ENCODE data around the gene ORAI2.
"Not testable (repeated sequence)": the region's sequence is repeated elsewhere in the genome, so short reads cannot be mapped to it uniquely, and the experiment has no call there.

ORAI2 gene

GRCh38 chr7:102468478-102469350, 35.3 kb downstream of the ORAI2 start:
- no peak for DNase-seq (ENCODE audit: low read depth in 1 of 2, low spot score in 1 of 2)

GRCh38 chr7:102469351-102469971, 36.1 kb downstream of the ORAI2 start:
- no peak for DNase-seq (ENCODE audit: low read depth in 1 of 2, low spot score in 1 of 2)

DNA sequence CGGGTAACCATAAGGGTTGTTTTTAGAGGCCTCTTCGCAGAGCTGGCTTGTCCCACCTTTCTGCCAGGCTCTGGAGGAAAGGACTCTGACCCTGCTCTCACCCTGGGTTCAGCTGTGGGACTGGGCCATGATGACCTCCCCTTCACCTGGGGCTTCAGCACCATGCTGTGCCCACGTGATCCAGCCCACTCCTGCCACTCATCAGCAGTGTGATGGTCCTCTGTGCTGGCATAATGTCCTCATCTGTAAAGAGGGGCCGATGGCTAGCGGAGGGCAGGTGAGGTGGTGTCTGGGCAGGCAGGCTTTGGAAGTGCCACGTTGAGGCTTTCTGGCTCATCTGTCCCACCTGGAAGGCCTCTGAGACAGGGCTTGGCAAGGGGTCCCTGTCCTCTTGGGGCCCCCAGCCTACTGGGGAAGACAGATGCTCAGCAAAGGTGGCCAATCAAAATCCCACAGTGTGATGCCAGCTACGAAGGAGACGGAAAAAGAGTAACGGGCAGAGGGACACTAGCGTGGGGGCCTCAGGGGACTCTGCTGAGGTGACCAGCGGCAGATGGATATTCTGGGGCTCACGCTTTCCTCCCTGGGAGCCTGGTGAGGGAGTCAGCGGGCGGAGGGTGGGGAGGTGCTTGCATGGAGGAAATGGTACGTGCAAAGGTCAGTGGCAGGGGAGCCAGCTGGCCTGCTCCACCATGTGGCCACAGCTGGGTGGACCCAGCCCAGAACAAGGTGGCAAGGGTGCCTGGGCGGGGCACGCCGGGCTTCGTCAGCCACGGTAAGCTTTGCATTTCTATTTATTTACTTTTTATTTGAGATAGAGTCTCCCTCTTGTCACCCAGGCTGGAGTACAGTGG, 36.8 kb downstream of the ORAI2 start:
- no peak for DNase-seq (ENCODE audit: low read depth in 1 of 2, low spot score in 1 of 2)

- no peak for DNase-seq (ENCODE audit: low read depth in 1 of 2, low spot score in 1 of 2)
These were observed 38.4 kb downstream of the ORAI2 start for GRCh38 chr7:102471791-102472125.

DNA sequence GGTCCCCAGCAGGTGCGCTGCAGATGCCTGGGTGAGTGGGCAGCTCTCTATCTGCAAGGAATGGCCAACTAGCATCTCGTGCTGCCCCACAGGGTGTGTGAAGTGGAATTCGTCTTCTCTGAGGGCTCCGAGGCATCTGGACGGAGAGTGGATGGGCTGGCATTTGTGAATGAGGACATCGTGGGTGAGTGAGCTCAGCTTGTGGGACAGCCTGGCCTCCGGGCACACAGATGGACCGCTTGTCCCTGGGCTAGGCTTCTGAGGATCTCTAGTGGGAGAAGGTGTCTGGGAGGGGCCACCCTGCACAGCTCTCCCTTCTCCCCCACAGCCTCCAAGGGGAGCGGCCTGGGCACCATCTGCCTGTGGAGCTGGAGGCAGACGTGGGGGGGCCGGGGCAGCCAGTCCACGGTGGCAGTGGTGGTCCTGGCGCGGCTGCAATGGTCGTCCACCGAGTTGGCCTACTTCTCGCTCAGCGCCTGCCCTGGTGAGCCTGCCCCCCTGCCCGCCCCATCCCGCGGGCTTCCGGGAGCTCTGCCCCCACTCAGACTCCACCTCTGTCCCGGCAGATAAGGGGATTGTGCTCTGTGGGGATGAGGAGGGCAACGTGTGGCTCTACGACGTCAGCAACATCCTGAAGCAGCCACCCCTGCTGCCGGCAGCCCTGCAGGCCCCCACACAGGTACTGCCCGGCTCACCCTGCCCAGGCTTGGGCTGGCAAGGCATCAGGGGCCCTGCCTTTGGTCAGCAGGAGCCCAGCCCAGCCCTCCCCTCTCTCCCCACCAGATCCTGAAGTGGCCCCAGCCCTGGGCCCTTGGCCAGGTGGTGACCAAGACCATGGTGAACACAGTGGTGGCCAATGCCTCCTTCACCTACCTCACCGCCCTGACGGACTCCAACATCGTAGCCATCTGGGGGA, 39.0 kb downstream of the ORAI2 start:
- no peak for DNase-seq (ENCODE audit: low read depth in 1 of 2, low spot score in 1 of 2)

GRCh38 chr7:102473271-102473991, 40.1 kb downstream of the ORAI2 start:
- DNase-seq (ENCODE audit: low read depth in 1 of 2, low spot score in 1 of 2) = no peak

- DNase-seq (ENCODE audit: low read depth in 1 of 2, low spot score in 1 of 2) = not testable (repeated sequence)
These were observed 40.7 kb downstream of the ORAI2 start for GRCh38 chr7:102474116-102474515.

- not testable (repeated sequence) for DNase-seq (ENCODE audit: low read depth in 1 of 2, low spot score in 1 of 2)
These were observed 41.5 kb downstream of the ORAI2 start for GRCh38 chr7:102474736-102475435.

DNA sequence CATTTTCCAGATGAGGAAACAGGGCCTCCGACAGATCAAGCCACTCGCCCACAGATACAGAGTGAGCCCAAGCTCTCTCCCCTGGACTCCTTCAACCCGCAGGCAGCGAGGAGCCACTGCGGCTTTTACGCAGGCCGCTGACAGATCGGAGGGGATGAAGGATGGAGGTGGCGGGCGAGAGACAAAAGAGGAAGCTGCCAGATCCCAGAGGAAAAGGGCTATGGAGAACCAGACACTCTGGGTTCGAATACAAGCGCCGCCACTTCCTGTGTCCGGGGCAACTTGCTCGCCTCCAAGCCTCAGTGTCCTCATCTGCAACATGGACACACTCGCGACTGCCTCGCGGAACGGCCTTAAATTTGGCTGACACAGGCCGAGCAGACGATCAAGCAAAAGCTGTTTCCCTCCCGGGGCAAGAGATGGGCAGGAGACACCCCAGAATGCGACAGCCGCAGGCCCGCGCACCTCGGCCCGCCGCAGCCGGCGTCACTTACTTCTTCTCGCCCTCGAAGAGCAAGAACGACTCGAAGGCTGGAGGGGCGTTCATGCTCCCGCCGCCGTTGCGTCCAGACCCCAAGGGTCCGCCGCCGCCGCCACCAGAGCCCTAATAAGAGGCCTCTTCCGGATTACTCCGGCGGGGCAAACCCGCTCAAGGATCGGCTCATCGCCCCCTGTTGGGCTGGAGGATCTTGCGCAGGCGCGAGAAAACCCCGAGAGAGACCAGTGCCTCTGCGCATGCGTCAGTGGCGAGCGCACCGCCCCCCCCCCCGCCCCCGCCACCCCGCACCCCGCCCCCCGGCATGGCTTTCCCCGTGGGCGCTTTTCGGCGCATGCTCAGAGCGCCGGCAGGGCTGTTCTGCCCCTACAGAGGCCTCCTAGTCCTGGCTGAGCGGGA, 45.2 kb downstream of the ORAI2 start, which contains the start of gene POLR2J:
Gene POLR2J, minus strand, starts transcription at position 609 of the 895 bp plus-strand sequence. Its CDS starts 62 bp downstream, at position 547.
- peak; percentile 79 to 98 for DNase-seq (ENCODE audit: low read depth in 1 of 2, low spot score in 1 of 2)

- DNase-seq (ENCODE audit: low read depth in 1 of 2, low spot score in 1 of 2) = not testable (repeated sequence)
These were observed 45.8 kb downstream of the ORAI2 start for GRCh38 chr7:102479209-102479584.

GRCh38 chr7:102479982-102480637, 46.7 kb downstream of the ORAI2 start:
- peak in 1 of 2 donors; percentile 3 for DNase-seq (ENCODE audit: low read depth in 1 of 2, low spot score in 1 of 2)

GRCh38 chr7:102481962-102482361, 48.6 kb downstream of the ORAI2 start:
- DNase-seq (ENCODE audit: low read depth in 1 of 2, low spot score in 1 of 2) = not testable (repeated sequence)

DNA sequence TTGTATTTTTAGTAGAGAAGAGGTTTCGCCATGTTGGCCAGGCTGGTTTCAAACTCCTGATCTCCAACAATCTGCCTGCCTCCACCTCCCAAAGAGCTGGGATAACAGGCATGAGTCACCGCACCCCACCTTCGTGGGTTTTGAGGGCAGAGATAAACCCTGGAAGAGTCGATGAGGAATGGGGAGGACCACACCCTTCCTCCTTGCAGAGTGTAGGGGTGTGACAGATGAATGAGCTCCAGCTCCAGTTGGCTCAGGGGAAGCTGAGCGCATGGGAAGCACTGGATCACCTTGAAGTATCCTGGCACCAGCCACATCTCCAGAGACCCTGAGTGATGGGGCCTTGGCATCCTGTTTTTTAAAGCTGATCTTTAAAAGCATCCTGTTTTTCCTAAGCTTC, 50.9 kb downstream of the ORAI2 start:
- not testable (repeated sequence) for DNase-seq (ENCODE audit: low read depth in 1 of 2, low spot score in 1 of 2)

- not testable (repeated sequence) for DNase-seq (ENCODE audit: low read depth in 1 of 2, low spot score in 1 of 2)
These were observed 57.2 kb downstream of the ORAI2 start for GRCh38 chr7:102490529-102491075.

GRCh38 chr7:102493220-102493935, 60.0 kb downstream of the ORAI2 start:
- DNase-seq (ENCODE audit: low read depth in 1 of 2, low spot score in 1 of 2) = not testable (repeated sequence)

- not testable (repeated sequence) for DNase-seq (ENCODE audit: low read depth in 1 of 2, low spot score in 1 of 2)
These were observed 60.7 kb downstream of the ORAI2 start for GRCh38 chr7:102494026-102494425.
